H1 (cell line): ENCODE measurements around the gene APC2. TPM values are rescaled to one million over a fixed set of nuclear protein-coding genes. Genes with fewer than 3 reads are reported as not detected.

ENCODE experiments used
- ATF3 ChIP-seq: IDR thresholded peaks from 2 replicates; pipeline ENCODE4 v1.6.1; 2011; ENCODE audit warnings: low read depth, mild to moderate bottlenecking, low read length; ENCODE audit not compliant: insufficient read depth
- BACH1 ChIP-seq: IDR thresholded peaks from 2 replicates; pipeline ENCODE4 v1.6.1; 2012; ENCODE audit warnings: low read length, improper control_type of control experiment
- CEBPB ChIP-seq: IDR thresholded peaks from 2 replicates; pipeline ENCODE4 v1.6.1; 2012; ENCODE audit warnings: low read depth, low read length
- E2F6 ChIP-seq: IDR thresholded peaks from 2 replicates; pipeline ENCODE4 v1.6.1; 2012; ENCODE audit warnings: inconsistent platforms
- KDM4A ChIP-seq: IDR thresholded peaks from one replicate; pipeline ENCODE4 v1.7.1; 2012; ENCODE audit warnings: low read depth, mild to moderate bottlenecking, moderate library complexity, low read length, inconsistent platforms; ENCODE audit not compliant: severe bottlenecking
- KDM5A ChIP-seq: fragments of 200-600 bp; IDR thresholded peaks from 2 replicates; pipeline ENCODE4 v1.7.1; 2012; ENCODE audit warnings: mild to moderate bottlenecking, low read length, inconsistent platforms, mixed read lengths
- NANOG ChIP-seq: IDR thresholded peaks from 2 replicates; pipeline ENCODE4 v1.6.1; 2011; ENCODE audit warnings: low read length, low read depth, mild to moderate bottlenecking, inconsistent platforms; ENCODE audit not compliant: insufficient read depth, poor library complexity, severe bottlenecking
- RFX5 ChIP-seq: IDR thresholded peaks from 2 replicates; pipeline ENCODE4 v1.6.1; 2011; ENCODE audit warnings: low read depth, low read length, improper control_type of control experiment, borderline replicate concordance
- SP2 ChIP-seq: IDR thresholded peaks from 2 replicates; pipeline ENCODE4 v1.6.1; 2012; ENCODE audit warnings: mild to moderate bottlenecking, low read length, inconsistent platforms
- SP4 ChIP-seq: IDR thresholded peaks from 2 replicates; pipeline ENCODE4 v1.6.1; 2012; ENCODE audit warnings: low read length, inconsistent platforms
- YY1 ChIP-seq: IDR thresholded peaks from 2 replicates; pipeline ENCODE4 v1.6.1; 2011; ENCODE audit warnings: low read depth, mild to moderate bottlenecking, low read length
- polyA plus RNA-seq, 7 experiments: library from polyadenylated mRNA; depleted of rRNA in 3 of 7; stranded (reverse) in 5 of 7; unstranded in 2 of 7; fragments of >200 nt in 5 of 7; fragments of 200-250 nt in 2 of 7; gene quantifications; 1 replicate in 5 of 7; 2 replicates in 1 of 7; 4 replicates in 1 of 7; pipeline versions ENCODE4 v1.2.1 to v1.2.3, GENCODE V29; 2011 to 2013; ENCODE audit warnings: missing spikeins in 2 of 7, mixed read lengths in 2 of 7
- total RNA-seq: library from RNA; stranded (reverse); fragmentation: NEBNext Ultra II Directional; extraction: Animal tissue kit (Norgen Biotek cat#: 25700); gene quantifications from 2 replicates; pipeline ENCODE4 v1.2.1, GENCODE V29; 2021

APC2 gene
- total and polyA plus RNA-seq, 2 of the 8 experiments (the other 6 are each of a cell fraction or from before 2014, with no cell fraction given): 1.3 to 4.1 TPM

GRCh38 chr19:1491114-1491848 lies 41.4 kb downstream of the APC2 start, which contains the start of gene REEP6 (continued):
- TF ChIP-seq SP2 (no peak), BACH1 (no peak), ATF3 (no peak), KDM5A (no peak), YY1 (no peak), KDM4A (peak; percentile 90), SP4 (peak; percentile 4; the same call in 1 of the 2 replicates), CEBPB (no peak), E2F6 (no peak), RFX5 (no peak), NANOG (no peak)
